C4-2B (cell line): ENCODE data around the gene MET.
"Not testable (repeated sequence)": the region's sequence is repeated elsewhere in the genome, so short reads cannot be mapped to it uniquely, and the experiment has no call there.

Experiments used
- H3K27ac ChIP-seq: fragments of 450-650 bp; 2 replicates; pipeline ENCODE4 v1.5.1; 2017
- ZFX ChIP-seq: fragments of 450-650 bp; IDR thresholded peaks from 2 replicates; pipeline ENCODE4 v1.6.1; 2017
- TF ChIP-seq, protein P1 (sequence below): fragments of 450-650 bp; conservative IDR thresholded peaks from 2 replicates; pipeline ENCODE4 v1.5.1; 2017; ENCODE audit warnings: mild to moderate bottlenecking

Gene MET

DNA sequence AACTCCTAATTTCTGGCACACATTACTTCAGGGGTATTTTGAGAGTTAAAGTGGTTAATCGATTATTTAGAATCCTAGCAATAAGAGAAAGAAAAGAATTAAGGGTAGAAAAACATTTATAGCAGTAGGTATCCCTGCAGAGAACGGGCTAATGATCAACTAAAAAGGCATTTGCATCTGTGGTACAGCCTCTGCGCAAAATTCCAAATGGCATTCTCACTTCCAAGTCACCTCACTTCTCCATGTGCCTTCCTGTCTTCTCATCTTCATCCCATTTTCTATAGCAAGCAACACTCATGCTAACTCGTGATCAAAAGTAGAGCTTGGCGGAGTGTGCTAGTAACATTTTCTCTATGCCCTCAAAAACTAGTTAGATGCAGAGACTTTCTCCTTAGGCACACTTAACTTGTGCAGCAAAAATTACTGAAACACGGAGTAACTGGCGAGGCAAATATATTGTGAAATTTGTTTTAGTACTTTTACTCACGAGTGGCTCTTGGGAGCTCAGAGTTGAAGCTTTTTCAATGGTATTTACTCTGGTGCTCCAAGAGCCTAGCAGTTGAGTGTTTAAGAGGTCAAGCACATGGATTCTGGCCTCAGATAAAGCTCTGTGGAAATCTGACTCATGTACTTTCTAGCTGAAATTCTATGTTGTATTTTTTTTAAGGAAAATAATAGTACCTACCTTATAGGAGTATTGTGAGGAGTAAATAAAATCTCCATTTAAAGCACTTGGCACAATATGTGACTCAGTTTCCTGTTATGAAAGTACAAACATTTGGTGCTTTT lies 65.1 kb downstream of the MET start:
- no peak for TF ChIP-seq ZFX
- TF ChIP-seq, protein P1, sequence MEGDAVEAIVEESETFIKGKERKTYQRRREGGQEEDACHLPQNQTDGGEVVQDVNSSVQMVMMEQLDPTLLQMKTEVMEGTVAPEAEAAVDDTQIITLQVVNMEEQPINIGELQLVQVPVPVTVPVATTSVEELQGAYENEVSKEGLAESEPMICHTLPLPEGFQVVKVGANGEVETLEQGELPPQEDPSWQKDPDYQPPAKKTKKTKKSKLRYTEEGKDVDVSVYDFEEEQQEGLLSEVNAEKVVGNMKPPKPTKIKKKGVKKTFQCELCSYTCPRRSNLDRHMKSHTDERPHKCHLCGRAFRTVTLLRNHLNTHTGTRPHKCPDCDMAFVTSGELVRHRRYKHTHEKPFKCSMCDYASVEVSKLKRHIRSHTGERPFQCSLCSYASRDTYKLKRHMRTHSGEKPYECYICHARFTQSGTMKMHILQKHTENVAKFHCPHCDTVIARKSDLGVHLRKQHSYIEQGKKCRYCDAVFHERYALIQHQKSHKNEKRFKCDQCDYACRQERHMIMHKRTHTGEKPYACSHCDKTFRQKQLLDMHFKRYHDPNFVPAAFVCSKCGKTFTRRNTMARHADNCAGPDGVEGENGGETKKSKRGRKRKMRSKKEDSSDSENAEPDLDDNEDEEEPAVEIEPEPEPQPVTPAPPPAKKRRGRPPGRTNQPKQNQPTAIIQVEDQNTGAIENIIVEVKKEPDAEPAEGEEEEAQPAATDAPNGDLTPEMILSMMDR, result no peak
- no peak overlapping the region for H3K27ac ChIP-seq

DNA sequence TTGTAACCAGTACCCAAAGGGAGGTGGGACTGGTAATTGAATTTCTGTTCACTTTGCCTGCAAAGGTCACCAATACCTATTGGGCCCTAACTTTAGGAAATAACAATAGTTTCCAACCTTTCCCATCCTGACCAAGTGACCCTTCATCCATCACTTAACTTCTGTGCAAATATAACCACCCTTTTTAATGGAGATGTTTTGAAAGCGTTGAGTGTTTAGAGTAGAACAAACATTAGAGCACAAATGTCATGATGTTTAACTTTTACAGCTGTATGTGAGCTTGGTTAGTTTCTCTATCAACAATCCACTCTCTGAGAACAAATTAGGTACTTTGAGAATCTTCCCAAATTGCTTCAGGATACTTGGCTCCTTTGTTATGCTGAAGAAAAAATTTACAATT lies 66.4 kb downstream of the MET start:
- TF ChIP-seq, protein P1, result no peak
- no peak for TF ChIP-seq ZFX
- no peak overlapping the region for H3K27ac ChIP-seq

GRCh38 chr7:116739307-116739706 lies 67.3 kb downstream of the MET start:
- no peak for TF ChIP-seq ZFX
- TF ChIP-seq, protein P1, result no peak
- no peak overlapping the region for H3K27ac ChIP-seq

- TF ChIP-seq, protein P1, result no peak
- no peak for TF ChIP-seq ZFX
- H3K27ac ChIP-seq, result no peak overlapping the region
Measured at GRCh38 chr7:116740231-116740630, 68.2 kb downstream of the MET start.

GRCh38 chr7:116740755-116741462 lies 68.9 kb downstream of the MET start:
- TF ChIP-seq, protein P1, result no peak
- no peak for TF ChIP-seq ZFX
- no peak overlapping the region for H3K27ac ChIP-seq

- TF ChIP-seq, protein P1, result no peak
- TF ChIP-seq ZFX, result no peak
- no peak overlapping the region for H3K27ac ChIP-seq
Measured at GRCh38 chr7:116741625-116742316, 69.8 kb downstream of the MET start.

DNA sequence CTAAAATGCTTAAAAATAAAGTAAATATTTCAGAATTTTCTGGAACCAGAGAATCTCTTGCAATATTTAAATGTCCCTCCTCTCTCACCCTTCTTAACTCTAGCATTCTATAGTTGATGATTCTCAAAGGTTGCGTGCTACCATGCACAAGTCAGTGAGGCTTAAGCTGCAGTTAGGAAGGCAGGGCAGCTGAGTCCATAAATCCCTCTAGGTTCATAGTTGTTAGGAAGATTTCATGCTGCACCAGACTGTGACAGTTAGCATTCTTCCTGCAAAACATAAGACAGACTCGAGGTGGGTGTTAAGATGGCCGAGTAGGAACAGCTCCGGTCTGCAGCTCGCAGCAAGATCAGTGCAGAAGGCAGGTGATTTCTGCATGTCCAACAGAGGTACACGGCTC lies 70.6 kb downstream of the MET start:
- TF ChIP-seq, protein P1, result no peak
- no peak for TF ChIP-seq ZFX
- H3K27ac ChIP-seq, result no peak overlapping the region

DNA sequence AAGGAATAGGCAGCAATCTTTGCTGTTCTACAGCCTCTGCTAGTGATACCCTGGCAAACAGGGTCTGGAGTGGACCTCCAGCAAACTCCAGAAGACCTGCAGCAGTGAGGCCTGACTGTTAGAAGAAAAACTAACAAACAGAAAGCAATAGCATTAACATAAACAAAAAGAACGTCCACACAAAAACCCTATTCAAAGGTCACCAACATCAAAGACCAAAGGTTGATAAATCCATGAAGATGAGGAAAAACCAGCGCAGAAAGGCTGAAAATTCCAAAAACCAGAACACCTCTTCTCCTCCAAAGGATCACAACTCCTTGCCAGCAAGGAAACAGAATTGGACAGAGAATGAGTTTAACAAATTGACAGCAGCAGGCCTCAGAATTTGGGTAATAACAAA lies 71.8 kb downstream of the MET start:
- not testable (repeated sequence) for H3K27ac ChIP-seq

DNA sequence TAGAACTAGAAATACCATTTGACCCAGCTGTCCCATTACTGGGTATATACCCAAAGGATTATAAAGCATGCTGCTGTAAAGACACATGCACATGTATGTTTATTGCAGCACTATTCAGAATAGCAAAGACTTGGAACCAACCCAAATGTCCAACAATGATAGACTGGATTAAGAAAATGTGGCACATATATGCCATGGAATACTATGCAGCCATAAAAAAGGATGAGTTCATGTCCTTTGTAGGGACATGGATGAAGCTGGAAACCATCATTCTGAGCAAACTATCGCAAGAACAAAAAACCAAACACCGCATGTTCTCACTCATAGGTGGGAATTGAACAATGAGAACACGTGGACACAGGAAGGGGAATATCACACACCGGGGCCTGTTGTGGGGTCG lies 74.4 kb downstream of the MET start:
- H3K27ac ChIP-seq, result not testable (repeated sequence)

- not testable (repeated sequence) for H3K27ac ChIP-seq
Measured at GRCh38 chr7:116751070-116751469, 79.1 kb downstream of the MET start.
